NCI-H460 (cell line): ENCODE measurements around the gene MYZAP. TPM values are rescaled to one million over a fixed set of nuclear protein-coding genes. Genes with fewer than 3 reads are reported as not detected.

Experiments
- DNase-seq: peaks from one replicate; pipeline ENCODE4 v3.0.0-alpha.2; 2016; ENCODE audit warnings: low read depth; ENCODE audit errors: extremely low read depth
- total RNA-seq: library from RNA; depleted of rRNA; stranded (reverse); fragments of >200 nt; shearing (Covaris generic); gene quantifications from 2 replicates; pipeline ENCODE4 v1.2.3, GENCODE V29; 2014

MYZAP gene
- total RNA-seq, 1 experiment from 2014 or later: not detected

- DNase-seq: peak; percentile 69
These were observed 30.5 kb upstream of the MYZAP start for GRCh38 chr15:57561041-57561711.

GRCh38 chr15:57562196-57562769 is 29.4 kb upstream of the MYZAP start:
- DNase-seq: no peak

- DNase-seq: no peak
These were observed 28.3 kb upstream of the MYZAP start for GRCh38 chr15:57563416-57563815.

GRCh38 chr15:57565311-57565710 is 26.4 kb upstream of the MYZAP start:
- DNase-seq: no peak

- DNase-seq: no peak
These were observed 24.9 kb upstream of the MYZAP start for GRCh38 chr15:57566834-57567233.

GRCh38 chr15:57567891-57568290 is 23.8 kb upstream of the MYZAP start:
- no peak for DNase-seq

- no peak for DNase-seq
These were observed 23.4 kb upstream of the MYZAP start for GRCh38 chr15:57568299-57568698.

- no peak for DNase-seq
These were observed 21.4 kb upstream of the MYZAP start for GRCh38 chr15:57570340-57570739.

GRCh38 chr15:57570994-57571393 is 20.7 kb upstream of the MYZAP start:
- DNase-seq: no peak

GRCh38 chr15:57571725-57572124 is 20.0 kb upstream of the MYZAP start:
- DNase-seq: no peak

- DNase-seq: no peak
These were observed 19.2 kb upstream of the MYZAP start for GRCh38 chr15:57572468-57572867.

- DNase-seq: no peak
These were observed 18.6 kb upstream of the MYZAP start for GRCh38 chr15:57573151-57573550.

- DNase-seq: no peak
These were observed 16.3 kb upstream of the MYZAP start for GRCh38 chr15:57575363-57575762.

GRCh38 chr15:57578288-57578900 is 13.3 kb upstream of the MYZAP start:
- no peak for DNase-seq

- no peak for DNase-seq
These were observed 11.3 kb upstream of the MYZAP start for GRCh38 chr15:57580428-57580827.

GRCh38 chr15:57580866-57581265 is 10.8 kb upstream of the MYZAP start:
- DNase-seq: no peak

- DNase-seq: no peak
These were observed 9.6 kb upstream of the MYZAP start for GRCh38 chr15:57582090-57582489.

- no peak for DNase-seq
These were observed 8.4 kb upstream of the MYZAP start for GRCh38 chr15:57583282-57583681.

- no peak for DNase-seq
These were observed 8.0 kb upstream of the MYZAP start for GRCh38 chr15:57583720-57584119.

- DNase-seq: no peak
These were observed 4.9 kb upstream of the MYZAP start for GRCh38 chr15:57586661-57587424.

- DNase-seq: no peak
These were observed 2.4 kb upstream of the MYZAP start for GRCh38 chr15:57589281-57589680.

- no peak for DNase-seq
These were observed 1.9 kb upstream of the MYZAP start for GRCh38 chr15:57589754-57590153.
